HG03460 (cell line): ENCODE measurements around the gene DCAF4.
"Not testable (repeated sequence)": the region's sequence is repeated elsewhere in the genome, so short reads cannot be mapped to it uniquely, and the experiment has no call there.

Source experiments
- ATAC-seq: cut with Tn5 transposase; IDR thresholded peaks from one replicate; pipeline ENCODE4 v1.9.1; 2021; ENCODE audit not compliant: unreplicated experiment

Gene DCAF4

DNA sequence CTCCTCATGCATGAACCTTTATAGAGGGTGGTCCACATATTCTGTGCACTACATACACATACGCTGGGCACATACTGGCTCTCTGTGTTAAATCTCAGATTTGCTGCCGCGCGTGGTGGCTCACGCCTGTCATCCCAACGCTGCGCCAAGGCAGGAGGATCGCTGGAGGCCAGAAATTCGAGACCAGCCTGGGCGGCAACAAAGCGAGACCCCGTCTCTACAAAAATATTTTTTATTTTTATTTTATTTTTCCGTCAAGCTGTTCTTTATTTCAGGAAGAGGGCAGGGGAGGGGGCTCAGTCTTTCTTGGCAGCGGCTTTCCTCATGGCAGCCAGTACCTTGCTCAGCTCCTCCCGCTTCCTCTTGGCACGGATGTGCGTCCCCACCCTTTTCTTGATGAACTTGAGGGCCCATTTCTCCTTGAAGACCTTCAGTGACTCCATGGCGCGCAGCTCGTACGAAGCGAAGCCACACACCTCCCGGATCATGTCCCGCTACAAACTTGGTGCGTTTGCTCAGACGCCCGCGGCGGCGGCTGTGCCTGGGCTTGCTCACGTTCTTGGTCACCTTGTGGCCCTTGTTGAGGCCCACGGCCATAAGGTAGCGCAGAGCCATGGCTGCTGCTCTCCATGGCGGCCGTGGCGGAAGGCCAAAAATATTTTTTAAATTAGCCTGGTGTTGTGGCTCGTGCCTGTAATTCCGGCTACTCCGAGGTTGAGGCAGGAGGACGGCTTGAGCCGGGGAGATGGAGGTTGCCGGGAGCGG is 3.2 kb downstream of the DCAF4 start:
- ATAC-seq = no peak

DNA sequence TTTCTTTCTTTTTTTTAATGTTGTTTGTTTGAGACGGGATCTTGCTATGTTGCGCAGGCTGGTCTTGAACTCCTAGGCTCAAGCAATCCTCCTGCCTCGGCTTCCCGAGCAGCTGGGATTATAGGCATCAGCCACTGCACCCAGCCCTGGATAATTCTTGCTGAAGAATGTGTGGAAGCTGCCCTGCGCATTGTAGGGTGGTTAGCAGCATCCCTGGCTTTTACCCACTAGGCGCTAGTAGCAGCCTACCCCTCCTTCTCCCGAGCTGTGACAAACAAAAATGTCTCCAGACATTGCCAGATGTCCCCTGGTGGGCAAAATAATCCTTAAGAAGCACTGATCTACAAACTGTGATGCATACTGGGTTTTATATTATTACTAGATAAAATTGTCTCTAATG is 6.6 kb downstream of the DCAF4 start:
- ATAC-seq = no peak

DNA sequence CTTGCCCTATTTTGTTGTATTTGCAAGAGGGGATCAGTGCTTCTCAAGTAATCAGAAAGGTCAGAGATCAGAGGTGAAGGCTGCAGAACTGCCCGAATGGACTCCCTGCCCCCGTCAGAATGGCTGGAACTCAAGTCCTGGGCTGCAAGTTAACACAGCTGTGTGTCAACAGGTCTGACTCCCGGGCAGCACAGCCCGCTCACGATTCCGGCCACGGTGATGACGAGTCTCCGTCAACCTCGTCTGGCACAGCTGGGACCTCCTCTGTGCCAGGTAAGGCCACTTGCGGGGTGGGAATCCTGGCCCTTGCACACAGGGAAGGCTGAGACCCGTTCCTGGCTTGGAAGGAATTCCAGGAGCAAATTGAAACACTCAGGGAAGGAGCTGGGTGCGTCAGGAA is 13.4 kb downstream of the DCAF4 start:
- ATAC-seq = no peak

DNA sequence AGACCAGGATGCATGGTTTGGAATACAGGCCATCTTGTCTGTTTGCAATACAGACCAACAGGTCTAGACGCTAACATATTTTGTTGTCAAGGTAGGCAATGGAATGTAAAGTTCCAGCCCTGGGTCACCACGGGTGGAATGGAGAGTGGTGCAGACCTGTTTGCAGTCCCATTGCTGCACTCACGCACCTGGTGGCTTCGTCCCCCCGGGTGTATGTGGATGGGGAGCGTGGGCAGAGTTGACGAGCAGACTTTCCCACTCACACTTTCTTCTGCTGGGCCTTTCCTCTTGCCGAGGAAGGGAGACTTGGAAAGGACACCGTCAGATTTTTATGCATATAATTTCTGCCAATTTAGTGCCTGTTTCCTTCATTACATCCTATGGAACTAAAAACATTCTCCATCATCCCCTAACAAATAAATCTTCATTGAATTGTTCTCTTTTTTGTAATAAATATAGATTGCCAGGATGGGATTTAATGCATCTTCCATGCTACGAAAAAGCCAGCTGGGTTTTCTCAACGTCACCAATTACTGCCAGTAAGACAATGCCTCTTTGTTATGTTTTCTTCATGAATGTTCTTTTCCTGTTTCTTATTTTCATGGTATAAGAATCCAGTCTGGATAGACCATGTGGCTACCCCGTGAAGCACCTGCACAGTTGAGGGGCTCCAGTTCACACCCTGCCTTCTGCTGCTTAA is 15.2 kb downstream of the DCAF4 start:
- ATAC-seq = no peak

DNA sequence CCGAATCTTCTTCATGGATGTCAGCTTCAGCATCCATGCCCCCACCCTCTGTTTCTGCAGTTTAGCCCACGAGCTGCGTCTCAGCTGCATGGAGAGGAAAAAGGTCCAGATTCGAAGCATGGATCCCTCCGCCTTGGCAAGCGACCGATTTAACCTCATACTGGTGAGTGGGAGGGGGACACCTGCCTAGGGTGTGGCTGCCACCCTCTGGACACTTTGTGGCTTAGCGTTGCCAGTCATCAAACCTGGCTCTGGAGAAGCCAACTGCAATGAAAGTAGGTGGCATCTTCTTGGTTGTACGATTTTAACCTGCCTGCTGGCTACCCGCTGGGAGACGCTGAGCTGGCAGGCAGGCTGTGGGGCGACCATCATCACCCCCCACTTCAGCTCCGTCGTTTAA is 16.7 kb downstream of the DCAF4 start:
- ATAC-seq = no peak

DNA sequence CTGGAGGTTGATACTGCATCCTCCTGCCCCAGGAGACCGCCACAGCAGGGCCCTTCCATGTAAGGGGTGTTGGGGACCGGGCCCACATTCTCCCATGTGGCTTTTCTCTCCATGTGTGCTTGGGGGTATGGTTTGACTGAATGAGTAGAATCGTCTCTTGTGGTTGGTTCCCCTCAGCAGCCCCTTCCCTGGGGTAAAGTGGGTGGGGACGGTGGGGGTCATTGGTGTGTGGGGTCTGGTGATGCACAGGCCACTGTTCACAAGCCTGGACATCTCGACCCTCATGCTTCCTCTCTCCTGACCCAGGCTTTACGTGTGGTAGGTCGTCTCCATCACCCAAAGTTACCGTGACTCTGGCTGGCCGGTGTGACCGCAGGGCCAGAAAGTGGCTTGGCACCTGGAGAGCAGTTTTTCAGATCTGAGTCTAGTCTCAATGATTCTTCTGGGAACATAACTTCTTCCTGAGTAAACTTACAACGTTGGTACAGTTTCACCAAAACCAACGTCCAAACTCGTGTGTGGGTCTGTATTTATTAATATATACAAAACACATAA is 17.7 kb downstream of the DCAF4 start:
- no peak for ATAC-seq

DNA sequence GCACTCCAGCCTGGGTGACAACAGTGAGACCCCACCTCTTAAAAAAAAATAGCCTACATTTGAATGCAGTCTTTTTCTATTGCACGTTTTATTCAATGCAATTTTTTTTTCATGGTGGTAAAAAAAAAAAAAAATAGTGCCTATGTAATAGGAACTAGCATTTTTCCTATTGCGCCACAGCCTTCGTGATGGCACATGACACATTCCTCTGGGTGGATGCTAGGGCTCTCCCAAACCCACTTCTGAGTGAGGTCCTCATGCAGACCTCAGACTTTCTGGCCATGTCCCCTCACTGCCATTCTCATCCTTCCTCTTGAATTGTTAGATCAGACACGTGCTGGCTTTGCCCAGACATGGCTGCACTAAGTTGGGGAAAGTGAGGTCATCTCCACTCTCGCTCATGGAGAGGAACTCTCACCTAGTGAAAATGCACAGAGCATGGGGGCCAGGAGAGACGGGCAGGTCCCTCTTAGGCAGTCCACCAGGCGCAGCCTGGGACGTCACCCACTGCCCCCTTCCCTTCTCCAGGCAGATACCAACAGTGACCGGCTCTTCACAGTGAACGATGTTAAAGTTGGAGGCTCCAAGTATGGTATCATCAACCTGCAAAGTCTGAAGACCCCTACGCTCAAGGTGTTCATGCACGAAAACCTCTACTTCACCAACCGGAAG is 19.2 kb downstream of the DCAF4 start:
- no peak for ATAC-seq

DNA sequence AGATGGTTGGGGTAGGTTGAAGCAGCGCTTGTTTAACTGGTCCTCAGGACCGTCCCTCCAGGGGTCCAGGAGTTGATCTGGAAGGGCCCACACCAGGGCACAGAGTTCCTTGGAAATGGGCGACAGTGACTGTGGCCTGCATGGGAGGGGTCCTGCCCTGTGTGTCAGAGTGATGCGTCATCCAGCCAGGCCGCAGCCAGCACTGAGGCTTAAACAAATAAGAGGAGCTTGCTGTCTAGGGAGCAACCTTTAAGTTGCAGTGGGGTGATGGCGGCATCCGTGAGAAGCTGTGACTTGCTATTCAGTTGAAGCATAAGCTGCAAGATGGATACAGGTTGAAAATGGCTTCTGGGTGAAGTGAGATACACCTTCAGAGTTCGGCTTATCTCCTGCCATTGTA is 20.2 kb downstream of the DCAF4 start:
- ATAC-seq = no peak

DNA sequence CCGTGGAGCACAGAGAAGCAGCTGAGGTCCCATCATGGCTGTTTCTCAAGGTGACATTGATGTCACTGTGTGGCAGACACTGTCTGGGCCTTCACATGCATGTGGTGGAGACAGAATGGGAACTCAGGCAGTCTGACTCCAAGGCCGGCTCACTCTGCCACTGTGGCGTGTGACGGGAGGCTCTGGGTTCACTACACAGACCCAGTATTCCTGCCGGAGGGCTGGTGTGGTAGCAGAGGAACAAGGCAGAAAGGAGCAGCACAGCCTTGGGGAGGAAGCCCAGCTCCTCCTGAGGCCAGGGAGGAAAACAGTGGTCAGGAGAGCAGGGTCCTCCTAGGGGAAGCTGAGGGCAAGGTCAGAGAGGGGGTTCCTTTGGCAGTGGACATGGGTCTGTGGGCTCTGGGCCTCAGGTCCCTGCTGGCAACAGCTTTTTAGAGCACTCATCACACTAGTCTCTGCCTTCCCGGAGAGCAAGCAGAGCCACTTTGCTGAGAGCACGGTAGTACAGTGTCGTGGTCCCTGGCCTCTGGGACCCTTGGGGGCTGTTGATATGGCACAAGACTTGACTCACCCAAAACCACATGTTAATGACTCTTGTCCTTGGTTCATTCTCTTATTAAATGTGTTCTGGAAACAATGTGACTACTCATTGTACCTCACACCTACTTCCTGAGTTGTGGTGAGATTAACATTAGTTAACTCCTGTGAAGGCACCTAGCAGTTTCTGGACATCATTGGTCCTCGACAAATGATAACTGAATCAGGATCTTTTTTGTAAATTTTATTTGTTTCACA is 21.3 kb downstream of the DCAF4 start:
- no peak for ATAC-seq

DNA sequence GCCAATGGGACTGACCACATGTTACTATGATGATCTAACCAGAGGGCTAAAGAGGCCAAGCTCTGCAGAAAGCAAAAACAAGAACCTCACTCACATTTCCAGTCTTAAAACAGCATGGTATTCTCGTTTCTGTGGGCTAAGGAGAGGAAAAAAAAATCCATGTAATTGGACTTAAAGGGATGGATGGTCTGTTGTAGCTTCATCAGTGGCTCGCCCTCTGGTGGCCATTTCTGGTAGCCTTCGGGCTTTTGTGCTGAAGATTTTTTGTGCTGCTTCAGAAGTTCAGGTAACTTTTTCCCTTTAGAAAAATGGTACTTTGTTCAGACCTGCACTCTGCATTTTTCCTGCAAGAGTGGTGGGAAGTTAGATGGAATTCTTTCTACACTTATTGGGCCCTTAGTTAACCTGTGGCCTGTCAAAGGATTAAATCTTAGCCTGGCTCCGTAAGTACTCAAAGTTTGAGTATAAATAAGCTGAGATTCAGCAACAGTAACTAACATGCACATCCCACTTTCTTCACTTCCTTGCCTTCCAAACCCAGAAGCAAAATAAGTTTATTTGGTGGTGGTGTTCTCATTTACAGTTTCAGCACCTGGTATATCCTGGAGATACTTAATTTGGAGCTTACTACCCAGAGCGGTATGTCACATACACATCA is 22.3 kb downstream of the DCAF4 start:
- no peak for ATAC-seq

DNA sequence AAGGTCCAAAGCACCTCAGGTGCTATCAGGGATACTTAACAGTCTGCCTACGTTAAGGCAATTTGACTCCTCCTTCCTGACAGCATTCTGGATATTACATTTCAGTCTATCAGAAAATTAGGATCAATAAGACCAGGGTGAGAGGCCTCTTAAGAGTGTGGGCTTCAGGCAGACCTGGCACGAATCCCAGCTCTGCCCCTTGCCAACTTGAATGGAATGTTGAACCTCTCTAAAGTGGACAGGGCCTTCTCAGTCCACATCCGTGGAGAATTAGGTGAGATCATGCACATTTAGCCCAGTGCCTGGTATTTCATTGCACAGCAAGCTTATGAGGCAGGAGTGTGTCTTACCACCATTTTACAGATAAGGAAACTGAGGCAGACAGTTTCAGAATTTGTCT is 25.9 kb downstream of the DCAF4 start:
- ATAC-seq = no peak

DNA sequence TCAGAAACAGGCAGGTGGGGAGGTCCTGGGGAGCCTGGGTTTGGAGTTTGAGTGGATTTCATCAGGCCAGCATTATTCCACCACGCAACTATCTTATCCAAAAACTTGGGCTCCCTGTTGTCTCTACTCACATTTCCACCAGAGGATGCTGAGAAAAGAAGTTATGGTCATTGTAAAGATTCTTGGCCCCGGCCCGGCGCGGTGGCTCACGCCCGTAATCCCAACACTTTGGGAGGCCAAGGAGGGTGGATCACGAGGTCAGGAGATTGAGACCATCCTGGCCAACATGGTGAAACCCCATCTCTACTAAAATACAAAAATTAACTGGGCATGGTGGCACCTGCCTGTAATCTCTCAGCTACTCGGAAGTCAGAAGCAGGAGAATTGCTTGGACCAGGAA is 30.5 kb downstream of the DCAF4 start:
- ATAC-seq = not testable (repeated sequence)

DNA sequence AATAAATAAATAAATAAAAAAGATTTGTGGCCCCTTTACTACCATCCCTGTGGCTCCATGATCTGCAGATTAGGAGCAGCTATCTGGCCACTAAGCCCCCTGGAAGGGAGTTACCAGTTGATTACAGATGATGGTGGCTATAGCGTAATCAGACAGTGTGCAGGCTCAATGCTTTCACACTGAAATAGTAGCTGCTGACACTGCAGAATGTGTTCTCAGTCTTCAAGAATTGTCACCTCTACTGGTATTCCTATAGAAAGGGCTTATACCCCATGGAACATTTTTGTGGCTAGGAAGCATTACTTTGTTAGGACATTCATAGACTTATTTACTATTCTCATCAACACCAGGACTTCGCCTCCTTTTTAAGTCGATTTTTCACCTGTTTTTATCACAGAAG is 30.9 kb downstream of the DCAF4 start:
- ATAC-seq = no peak

DNA sequence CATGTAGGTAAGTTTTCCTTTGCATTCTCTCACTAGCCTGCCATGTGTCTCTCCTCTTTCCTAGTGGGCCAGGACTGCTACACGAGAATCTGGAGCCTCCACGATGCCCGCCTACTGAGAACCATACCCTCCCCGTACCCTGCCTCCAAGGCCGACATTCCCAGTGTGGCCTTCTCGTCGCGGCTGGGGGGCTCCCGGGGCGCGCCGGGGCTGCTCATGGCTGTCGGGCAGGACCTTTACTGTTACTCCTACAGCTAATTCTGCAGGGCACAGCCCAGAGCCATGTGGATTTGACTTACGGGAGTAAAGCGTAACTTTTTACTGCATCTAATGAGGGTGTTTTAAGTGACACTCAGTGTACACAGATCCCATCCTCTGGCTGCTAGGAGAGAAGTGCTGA is 32.3 kb downstream of the DCAF4 start:
- ATAC-seq = no peak

DNA sequence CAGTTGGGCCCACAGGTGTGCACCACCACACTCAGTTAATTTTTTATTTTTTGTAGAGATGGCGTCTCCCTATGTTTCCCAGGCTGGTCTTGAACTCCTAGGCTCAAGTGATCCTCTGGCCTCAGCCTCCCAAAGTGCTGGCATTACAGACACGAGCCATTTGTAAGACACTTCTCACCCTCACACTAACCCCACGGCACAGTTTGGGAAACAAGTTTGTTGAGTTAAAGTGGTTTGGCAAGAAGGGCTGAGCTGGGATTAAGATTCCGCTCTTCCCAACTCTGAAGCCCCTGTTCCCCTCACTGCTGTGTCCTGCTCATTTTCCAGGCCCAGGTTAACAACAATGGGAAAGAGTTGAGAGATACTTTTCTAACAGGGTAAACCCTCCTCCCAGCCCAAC is 34.8 kb downstream of the DCAF4 start:
- not testable (repeated sequence) for ATAC-seq

DNA sequence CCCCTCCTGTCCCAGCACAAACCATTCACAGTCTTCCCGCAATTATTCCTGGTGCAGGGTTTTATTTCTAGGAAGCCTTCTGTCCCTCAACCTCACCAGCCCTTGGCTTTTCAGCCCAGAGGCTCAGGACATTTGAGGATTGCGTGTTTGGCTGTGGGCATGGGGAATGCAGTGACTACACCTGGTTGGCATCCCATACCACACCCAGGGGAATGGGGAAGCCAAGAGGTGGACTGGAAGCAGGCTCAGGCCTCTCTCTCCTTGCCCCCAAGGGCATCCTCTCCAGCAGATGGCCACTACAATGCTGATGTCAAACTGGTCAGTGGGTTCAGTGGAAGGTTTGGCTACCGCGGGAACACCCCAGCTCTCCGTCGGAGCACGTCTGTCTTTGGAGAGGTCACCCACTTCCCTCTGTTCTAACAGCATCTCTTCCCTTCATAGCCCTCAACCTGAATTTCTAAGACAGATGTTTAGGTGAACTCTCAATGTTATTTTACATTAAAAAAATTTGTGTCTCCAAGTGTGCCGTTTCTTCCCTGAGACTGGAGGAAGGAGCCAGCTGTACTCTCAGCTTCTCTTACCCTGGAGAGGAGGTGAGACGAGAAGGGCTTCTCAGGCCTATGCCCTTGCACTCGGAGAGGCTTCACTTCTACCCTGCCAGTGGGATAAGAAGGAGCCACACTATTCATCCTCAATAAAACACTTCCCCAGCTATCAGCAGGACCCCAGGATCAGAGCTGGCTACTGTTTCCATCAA is 35.5 kb downstream of the DCAF4 start:
- ATAC-seq = no peak

DNA sequence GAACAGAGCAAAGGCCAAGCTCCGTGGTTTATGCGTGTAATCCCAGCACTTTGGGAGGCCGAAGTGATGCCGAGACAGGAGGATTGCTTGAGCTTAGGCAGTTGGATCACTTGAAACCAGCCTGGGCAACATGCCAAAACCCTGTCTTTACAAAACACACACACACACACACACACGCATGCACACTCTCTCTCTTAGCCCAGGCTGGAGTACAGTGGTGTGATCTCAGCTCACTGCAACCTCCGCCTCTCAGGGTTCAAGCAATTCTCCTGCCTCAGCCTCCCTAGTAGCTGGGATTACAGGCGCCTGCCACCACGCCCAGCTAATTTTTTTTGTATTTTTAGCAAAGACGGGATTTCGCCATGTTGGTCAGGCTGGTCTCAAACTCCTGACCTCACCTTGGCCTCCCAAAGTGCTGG is 36.1 kb downstream of the DCAF4 start:
- ATAC-seq = not testable (repeated sequence)

DNA sequence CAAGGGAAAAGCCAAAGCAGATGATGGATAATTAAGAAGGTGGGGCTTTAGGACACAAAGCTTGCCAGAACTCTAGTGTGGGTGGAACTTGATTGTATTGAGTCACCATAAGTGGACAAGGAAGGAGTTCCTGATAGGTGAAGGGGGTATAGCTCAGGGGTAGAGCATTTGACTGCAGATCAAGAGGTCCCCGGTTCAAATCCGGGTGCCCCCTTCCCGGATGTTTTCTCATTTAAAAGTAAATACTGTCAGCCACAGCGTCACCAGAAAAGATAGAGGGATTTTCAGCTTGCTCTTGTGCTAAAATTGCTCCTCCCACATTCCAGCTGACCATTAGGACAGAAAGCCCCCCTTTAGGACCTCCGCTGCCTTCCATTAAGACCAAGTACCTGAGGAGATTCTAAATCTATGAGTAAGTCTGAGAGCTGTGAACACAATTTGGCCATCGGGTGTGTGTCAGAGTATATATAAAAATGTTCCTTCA is 36.6 kb downstream of the DCAF4 start:
- ATAC-seq = no peak

DNA sequence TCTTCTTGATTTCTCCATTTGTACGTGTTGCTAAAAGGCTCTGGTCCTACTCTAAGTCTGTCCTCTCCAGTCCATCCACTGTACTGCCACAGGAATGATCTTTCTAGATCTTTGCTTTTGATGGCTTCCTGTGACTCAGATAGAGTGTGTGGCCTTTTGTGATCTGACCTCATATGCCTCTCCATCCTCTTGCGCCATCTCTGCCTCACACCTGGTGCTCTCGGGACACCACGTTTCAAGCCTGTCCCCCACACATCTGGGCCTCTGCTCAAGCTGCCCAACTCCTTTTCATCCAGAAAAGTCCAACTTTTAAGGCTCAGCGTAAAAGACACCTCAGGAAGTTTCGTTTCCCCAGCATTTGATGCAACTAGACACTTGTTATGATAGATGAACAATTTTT is 39.0 kb downstream of the DCAF4 start:
- ATAC-seq = no peak

DNA sequence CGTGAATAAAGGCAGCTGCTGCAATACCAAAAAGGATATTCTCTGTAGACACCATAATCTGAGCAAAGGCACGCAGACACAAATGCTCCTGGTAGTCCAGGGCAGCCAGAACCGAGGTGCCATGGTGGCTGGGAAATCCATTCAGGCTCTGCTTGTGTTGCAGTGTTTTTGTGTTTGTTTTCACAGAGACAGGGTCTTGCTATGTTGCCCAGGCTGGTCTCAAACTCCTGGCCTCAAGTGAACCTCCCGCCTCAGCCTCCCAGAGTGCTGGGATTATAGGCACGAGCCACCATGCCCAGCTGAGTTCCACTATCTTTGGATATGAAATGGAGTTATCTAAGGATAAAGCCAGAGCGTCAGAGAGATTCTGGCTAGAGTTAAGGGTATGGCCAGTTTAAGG is 39.8 kb downstream of the DCAF4 start:
- ATAC-seq = no peak
